Germinal center (tissue), 1 donor: Measurements from ENCODE around the gene RYR1.
"Not testable (repeated sequence)": the region's sequence is repeated elsewhere in the genome, so short reads cannot be mapped to it uniquely, and the experiment has no call there.

Source experiments
- DNase-seq: peaks from one replicate; pipeline ENCODE4 v3.0.0; 2012; ENCODE audit warnings: mixed read lengths, low spot score

RYR1 gene

GRCh38 chr19:38561658-38562057 lies 128.2 kb downstream of the RYR1 start:
- no peak for DNase-seq

- DNase-seq: no peak
These were observed 128.6 kb downstream of the RYR1 start for GRCh38 chr19:38562096-38562495.

- DNase-seq: no peak
These were observed 130.0 kb downstream of the RYR1 start for GRCh38 chr19:38563475-38563874.

GRCh38 chr19:38564981-38565690 lies 131.6 kb downstream of the RYR1 start:
- DNase-seq: peak; percentile 45

GRCh38 chr19:38565691-38566105 lies 132.2 kb downstream of the RYR1 start:
- no peak for DNase-seq

GRCh38 chr19:38569368-38569983 lies 136.0 kb downstream of the RYR1 start:
- DNase-seq: no peak

- DNase-seq: no peak
These were observed 138.2 kb downstream of the RYR1 start for GRCh38 chr19:38571682-38572081.

GRCh38 chr19:38577826-38578225 lies 144.3 kb downstream of the RYR1 start:
- DNase-seq: no peak

GRCh38 chr19:38579304-38579703 lies 145.8 kb downstream of the RYR1 start:
- DNase-seq: not testable (repeated sequence)

GRCh38 chr19:38580080-38580479 lies 146.6 kb downstream of the RYR1 start:
- no peak for DNase-seq

GRCh38 chr19:38583219-38583984 lies 149.9 kb downstream of the RYR1 start:
- peak; percentile 44 for DNase-seq

- no peak for DNase-seq
These were observed 150.5 kb downstream of the RYR1 start for GRCh38 chr19:38583985-38584305.

GRCh38 chr19:38587562-38587961 lies 154.1 kb downstream of the RYR1 start:
- no peak for DNase-seq

GRCh38 chr19:38588041-38588440 lies 154.6 kb downstream of the RYR1 start:
- DNase-seq: no peak

- DNase-seq: no peak
These were observed 159.4 kb downstream of the RYR1 start for GRCh38 chr19:38592940-38593339.

GRCh38 chr19:38596057-38596981 lies 162.8 kb downstream of the RYR1 start:
- no peak for DNase-seq

- no peak for DNase-seq
These were observed 163.6 kb downstream of the RYR1 start for GRCh38 chr19:38597075-38597474.

- DNase-seq: no peak
These were observed 166.2 kb downstream of the RYR1 start for GRCh38 chr19:38599722-38600121.

- DNase-seq: not testable (repeated sequence)
These were observed 169.4 kb downstream of the RYR1 start for GRCh38 chr19:38602856-38603255.

GRCh38 chr19:38606131-38606530 lies 172.6 kb downstream of the RYR1 start:
- no peak for DNase-seq

GRCh38 chr19:38614289-38614688 lies 180.8 kb downstream of the RYR1 start:
- no peak for DNase-seq

GRCh38 chr19:38615007-38615581 lies 181.6 kb downstream of the RYR1 start:
- DNase-seq: no peak
